SU-DHL-6 (cell line): ENCODE data around the gene PHTF1.

Experiments
- H2AFZ ChIP-seq: fragments of 200-600 bp; sonication (generic); 2 replicates; pipeline ENCODE4 v1.6.1; 2014; ENCODE audit warnings: low read depth, mild to moderate bottlenecking, moderate library complexity, mixed read lengths, antibody characterized with exemption, low read length; ENCODE audit not compliant: severe bottlenecking
- H3F3A ChIP-seq: fragments of 200-600 bp; shearing (Covaris generic); 2 replicates; pipeline ENCODE4 v1.6.0; 2016; ENCODE audit warnings: antibody characterized with exemption, mild to moderate bottlenecking; ENCODE audit not compliant: insufficient read depth
- H3K27ac ChIP-seq: fragments of 200-600 bp; sonication (generic); 2 replicates; pipeline ENCODE4 v1.5.1; 2016; ENCODE audit warnings: low read depth, mild to moderate bottlenecking, low read length, moderate library complexity, mixed read lengths
- H3K27me3 ChIP-seq: fragments of 200-600 bp; sonication (generic), shearing (Covaris generic); 2 replicates; pipeline ENCODE4 v1.6.0; 2014; ENCODE audit warnings: mild to moderate bottlenecking, low read length
- H3K36me3 ChIP-seq: fragments of 200-600 bp; sonication (generic); 2 replicates; pipeline ENCODE4 v1.6.1; 2014; ENCODE audit warnings: mild to moderate bottlenecking, low read length, mixed read lengths
- H3K4me2 ChIP-seq: fragments of 300-600, 200-600 bp; shearing (Covaris generic), sonication (generic); 2 replicates; pipeline ENCODE4 v1.6.0; 2014; ENCODE audit warnings: low read length, low read depth, mild to moderate bottlenecking; ENCODE audit not compliant: poor library complexity, severe bottlenecking
- H3K4me3 ChIP-seq: fragments of 200-600 bp; sonication (generic); 2 replicates; pipeline ENCODE4 v1.5.1; 2014; ENCODE audit warnings: antibody characterized with exemption, low read length, mild to moderate bottlenecking, mixed read lengths; ENCODE audit not compliant: insufficient read depth, poor library complexity, severe bottlenecking
- H3K79me2 ChIP-seq: fragments of 200-600 bp; sonication (generic); 2 replicates; pipeline ENCODE4 v1.6.1; 2014; ENCODE audit warnings: mild to moderate bottlenecking, low read length, moderate library complexity; ENCODE audit not compliant: insufficient read depth
- H3K9ac ChIP-seq: fragments of 200-600 bp; sonication (generic); 2 replicates; pipeline ENCODE4 v1.7.0; 2014; ENCODE audit warnings: mild to moderate bottlenecking, low read length
- H3K9me2 ChIP-seq: fragments of 200-600 bp; sonication (generic); replicated peaks from 2 replicates; pipeline ENCODE4 v1.6.1; 2014; ENCODE audit warnings: low read length; ENCODE audit not compliant: insufficient read depth
- H3K9me3 ChIP-seq: fragments of 200-600 bp; sonication (generic); 2 replicates; pipeline ENCODE4 v1.6.1; 2014; ENCODE audit warnings: low read length, mixed read lengths; ENCODE audit not compliant: insufficient read depth
- H4K20me1 ChIP-seq: fragments of 200-600 bp; sonication (generic); 2 replicates; pipeline ENCODE4 v1.6.1; 2014; ENCODE audit warnings: low read depth, mild to moderate bottlenecking, antibody characterized with exemption, low read length, moderate library complexity, mixed read lengths
- EZH2phosphoT487 ChIP-seq: fragments of 200-600 bp; sonication (generic), shearing (Covaris generic); conservative IDR thresholded peaks from 2 replicates; pipeline ENCODE4 v1.6.1; 2018; ENCODE audit warnings: mild to moderate bottlenecking, antibody characterized with exemption, low read length, moderate library complexity, mixed read lengths
- TF ChIP-seq, protein P1 (sequence below): fragments of 200-600 bp; sonication (generic); IDR thresholded peaks from one replicate; pipeline ENCODE4 v1.5.1; 2017; ENCODE audit warnings: antibody characterized with exemption, mild to moderate bottlenecking, low read length, moderate library complexity; ENCODE audit not compliant: insufficient read depth, poor library complexity, severe bottlenecking

The PHTF1 gene

GRCh38 chr1:113686891-113687618, 72.2 kb downstream of the PHTF1 start:
- H4K20me1 ChIP-seq = no peaks in the 10 kb centered on the region
- H3K4me3 ChIP-seq = no peak overlapping the region
- no peaks in the 10 kb centered on the region for H3K27me3 ChIP-seq

GRCh38 chr1:113684153-113684541, 75.1 kb downstream of the PHTF1 start:
- H3F3A ChIP-seq = peaks cover 5% of the 10 kb centered on the region; the same call in 1 of the 2 replicates
- no peak overlapping the region for H3K4me2 ChIP-seq
- no peaks in the 10 kb centered on the region for H3K9me2 ChIP-seq
- no peaks in the 10 kb centered on the region for H3K27me3 ChIP-seq
- no peak overlapping the region for H3K9ac ChIP-seq
- H3K9me3 ChIP-seq = no peaks in the 10 kb centered on the region
- H2AFZ ChIP-seq = no peak overlapping the region
- no peaks in the 10 kb centered on the region; the same call in 1 of the 2 replicates for H3K36me3 ChIP-seq
- no peak overlapping the region for H3K4me3 ChIP-seq
- no peaks in the 10 kb centered on the region for H4K20me1 ChIP-seq
- H3K79me2 ChIP-seq = no peaks in the 10 kb centered on the region
- TF ChIP-seq, protein P1, sequence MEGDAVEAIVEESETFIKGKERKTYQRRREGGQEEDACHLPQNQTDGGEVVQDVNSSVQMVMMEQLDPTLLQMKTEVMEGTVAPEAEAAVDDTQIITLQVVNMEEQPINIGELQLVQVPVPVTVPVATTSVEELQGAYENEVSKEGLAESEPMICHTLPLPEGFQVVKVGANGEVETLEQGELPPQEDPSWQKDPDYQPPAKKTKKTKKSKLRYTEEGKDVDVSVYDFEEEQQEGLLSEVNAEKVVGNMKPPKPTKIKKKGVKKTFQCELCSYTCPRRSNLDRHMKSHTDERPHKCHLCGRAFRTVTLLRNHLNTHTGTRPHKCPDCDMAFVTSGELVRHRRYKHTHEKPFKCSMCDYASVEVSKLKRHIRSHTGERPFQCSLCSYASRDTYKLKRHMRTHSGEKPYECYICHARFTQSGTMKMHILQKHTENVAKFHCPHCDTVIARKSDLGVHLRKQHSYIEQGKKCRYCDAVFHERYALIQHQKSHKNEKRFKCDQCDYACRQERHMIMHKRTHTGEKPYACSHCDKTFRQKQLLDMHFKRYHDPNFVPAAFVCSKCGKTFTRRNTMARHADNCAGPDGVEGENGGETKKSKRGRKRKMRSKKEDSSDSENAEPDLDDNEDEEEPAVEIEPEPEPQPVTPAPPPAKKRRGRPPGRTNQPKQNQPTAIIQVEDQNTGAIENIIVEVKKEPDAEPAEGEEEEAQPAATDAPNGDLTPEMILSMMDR = no peak
- TF ChIP-seq EZH2phosphoT487 = no peak
- no peak overlapping the region for H3K27ac ChIP-seq

More at GRCh38 chr1:113686891-113687618, 72.2 kb downstream of the PHTF1 start:
- H3K9ac ChIP-seq = no peak overlapping the region
- no peaks in the 10 kb centered on the region for H3K9me3 ChIP-seq
- no peak overlapping the region for H2AFZ ChIP-seq
- H3K4me2 ChIP-seq = no peak overlapping the region
- TF ChIP-seq EZH2phosphoT487 = no peak
- TF ChIP-seq, protein P1 = no peak
- H3K9me2 ChIP-seq = no peaks in the 10 kb centered on the region
- no peak overlapping the region for H3K27ac ChIP-seq
- H3K36me3 ChIP-seq = no peaks in the 10 kb centered on the region; the same call in 1 of the 2 replicates
- H3K79me2 ChIP-seq = no peaks in the 10 kb centered on the region
- H3F3A ChIP-seq = peaks cover 5% of the 10 kb centered on the region; the same call in 1 of the 2 replicates

- H3K4me3 ChIP-seq = no peak overlapping the region
- H3K9ac ChIP-seq = no peak overlapping the region
- no peaks in the 10 kb centered on the region for H3K27me3 ChIP-seq
- no peak for TF ChIP-seq EZH2phosphoT487
- TF ChIP-seq, protein P1 = no peak
- no peak overlapping the region for H3K4me2 ChIP-seq
- H3K9me3 ChIP-seq = no peaks in the 10 kb centered on the region
- no peak overlapping the region for H3K27ac ChIP-seq
- peaks cover 9% of the 10 kb centered on the region; the same call in 1 of the 2 replicates for H3F3A ChIP-seq
- no peaks in the 10 kb centered on the region; the same call in 1 of the 2 replicates for H3K36me3 ChIP-seq
- H3K79me2 ChIP-seq = no peaks in the 10 kb centered on the region
- no peak overlapping the region for H2AFZ ChIP-seq
- no peaks in the 10 kb centered on the region for H3K9me2 ChIP-seq
- H4K20me1 ChIP-seq = no peaks in the 10 kb centered on the region
Observed at GRCh38 chr1:113683384-113684152, 75.7 kb downstream of the PHTF1 start.
